ENCODE data around the gene KRTAP4-6.

DNA sequence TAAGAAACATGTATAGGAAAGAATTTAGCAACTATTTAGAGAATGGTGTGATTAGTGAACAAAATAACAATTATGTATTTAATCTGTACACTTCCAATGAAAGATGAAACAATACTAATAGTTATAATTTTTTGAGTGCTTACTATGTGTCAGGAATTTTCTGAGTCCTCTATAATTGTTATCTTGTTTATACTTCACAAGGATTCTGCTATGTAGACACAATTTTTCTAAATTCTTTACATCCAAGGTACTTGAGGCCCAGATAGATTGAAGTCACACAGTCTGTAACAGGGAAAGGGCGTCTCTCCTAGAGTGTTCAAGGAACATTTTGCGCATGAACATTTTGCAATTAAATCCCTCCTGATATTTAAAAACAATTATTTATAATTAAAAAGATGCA lies 15.3 kb downstream of the KRTAP4-6 start:
- TF ChIP-seq, protein P1, sequence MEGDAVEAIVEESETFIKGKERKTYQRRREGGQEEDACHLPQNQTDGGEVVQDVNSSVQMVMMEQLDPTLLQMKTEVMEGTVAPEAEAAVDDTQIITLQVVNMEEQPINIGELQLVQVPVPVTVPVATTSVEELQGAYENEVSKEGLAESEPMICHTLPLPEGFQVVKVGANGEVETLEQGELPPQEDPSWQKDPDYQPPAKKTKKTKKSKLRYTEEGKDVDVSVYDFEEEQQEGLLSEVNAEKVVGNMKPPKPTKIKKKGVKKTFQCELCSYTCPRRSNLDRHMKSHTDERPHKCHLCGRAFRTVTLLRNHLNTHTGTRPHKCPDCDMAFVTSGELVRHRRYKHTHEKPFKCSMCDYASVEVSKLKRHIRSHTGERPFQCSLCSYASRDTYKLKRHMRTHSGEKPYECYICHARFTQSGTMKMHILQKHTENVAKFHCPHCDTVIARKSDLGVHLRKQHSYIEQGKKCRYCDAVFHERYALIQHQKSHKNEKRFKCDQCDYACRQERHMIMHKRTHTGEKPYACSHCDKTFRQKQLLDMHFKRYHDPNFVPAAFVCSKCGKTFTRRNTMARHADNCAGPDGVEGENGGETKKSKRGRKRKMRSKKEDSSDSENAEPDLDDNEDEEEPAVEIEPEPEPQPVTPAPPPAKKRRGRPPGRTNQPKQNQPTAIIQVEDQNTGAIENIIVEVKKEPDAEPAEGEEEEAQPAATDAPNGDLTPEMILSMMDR (IDR thresholded peaks at IDR 0.05 in 4 of 5, conservative IDR thresholded peaks at IDR 0.05 in 1 of 5): no peak
- no peak for TF ChIP-seq POLR2A (IDR thresholded peaks at IDR 0.05)
